GM19025 (cell line): ENCODE measurements around the gene PRRC2B.
"Not testable (repeated sequence)": the region's sequence is repeated elsewhere in the genome, so short reads cannot be mapped to it uniquely, and the experiment has no call there.

Source experiments
- ATAC-seq: cut with Tn5 transposase; IDR thresholded peaks from one replicate; pipeline ENCODE4 v1.9.1; 2021; ENCODE audit warnings: mild to moderate bottlenecking, low read depth, moderate library complexity; ENCODE audit not compliant: unreplicated experiment

Gene PRRC2B

GRCh38 chr9:131503626-131504465, 110.0 kb downstream of the PRRC2B start:
- ATAC-seq = no peak

- ATAC-seq = no peak
Observed at GRCh38 chr9:131505012-131505411, 111.1 kb downstream of the PRRC2B start.

GRCh38 chr9:131511416-131511815, 117.5 kb downstream of the PRRC2B start:
- no peak for ATAC-seq

GRCh38 chr9:131511880-131512279, 118.0 kb downstream of the PRRC2B start:
- no peak for ATAC-seq

GRCh38 chr9:131513177-131513576, 119.3 kb downstream of the PRRC2B start:
- no peak for ATAC-seq

GRCh38 chr9:131515559-131516031, 121.7 kb downstream of the PRRC2B start:
- not testable (repeated sequence) for ATAC-seq

- ATAC-seq = no peak
Observed at GRCh38 chr9:131516100-131516499, 122.2 kb downstream of the PRRC2B start.

- ATAC-seq = no peak
Observed at GRCh38 chr9:131516930-131517329, 123.0 kb downstream of the PRRC2B start.

GRCh38 chr9:131517761-131518190, 123.9 kb downstream of the PRRC2B start:
- no peak for ATAC-seq

GRCh38 chr9:131518553-131518952, 124.7 kb downstream of the PRRC2B start:
- ATAC-seq = no peak

- no peak for ATAC-seq
Observed at GRCh38 chr9:131520503-131520902, 126.6 kb downstream of the PRRC2B start.

GRCh38 chr9:131521203-131521602, 127.3 kb downstream of the PRRC2B start:
- no peak for ATAC-seq

- ATAC-seq = no peak
Observed at GRCh38 chr9:131521822-131522221, 127.9 kb downstream of the PRRC2B start.

- ATAC-seq = no peak
Observed at GRCh38 chr9:131522257-131523085, 128.6 kb downstream of the PRRC2B start.

GRCh38 chr9:131523086-131523388, 129.2 kb downstream of the PRRC2B start:
- no peak for ATAC-seq

- no peak for ATAC-seq
Observed at GRCh38 chr9:131523451-131524435, 129.9 kb downstream of the PRRC2B start.

- ATAC-seq = no peak
Observed at GRCh38 chr9:131524665-131525315, 130.9 kb downstream of the PRRC2B start.

- no peak for ATAC-seq
Observed at GRCh38 chr9:131525643-131526565, 132.0 kb downstream of the PRRC2B start.

- ATAC-seq = no peak
Observed at GRCh38 chr9:131528186-131528585, 134.3 kb downstream of the PRRC2B start.
